Stomach (tissue), 4 donors: ENCODE results near the gene ADAM12.

Experiments used
- POLR2A ChIP-seq, 4 donors: fragments of 450-650 bp; IDR thresholded peaks; one replicate each; pipeline ENCODE4 v1.6.1; 2016; ENCODE audit warnings: antibody characterized with exemption in 4 of 4, control low read depth in 2 of 4, mild to moderate bottlenecking in 1 of 4, moderate library complexity in 1 of 4
- POLR2AphosphoS5 ChIP-seq, 3 donors: sonication (generic); formaldehyde crosslinking; IDR thresholded peaks; one replicate each; pipeline ENCODE4 v1.6.1; 2016; ENCODE audit warnings: antibody characterized with exemption in 3 of 3
- TF ChIP-seq, protein P1 (sequence below), 7 experiments: fragments of 450-650 bp in 4 of 7; fragments of 200-600 bp in 3 of 7; sonication (generic) in 3 of 7; IDR thresholded peaks; one replicate each; pipeline ENCODE4 v1.5.1; 2016 to 2019; ENCODE audit warnings: antibody characterized with exemption in 7 of 7, control low read depth in 2 of 7, mild to moderate bottlenecking in 1 of 7

DNA sequence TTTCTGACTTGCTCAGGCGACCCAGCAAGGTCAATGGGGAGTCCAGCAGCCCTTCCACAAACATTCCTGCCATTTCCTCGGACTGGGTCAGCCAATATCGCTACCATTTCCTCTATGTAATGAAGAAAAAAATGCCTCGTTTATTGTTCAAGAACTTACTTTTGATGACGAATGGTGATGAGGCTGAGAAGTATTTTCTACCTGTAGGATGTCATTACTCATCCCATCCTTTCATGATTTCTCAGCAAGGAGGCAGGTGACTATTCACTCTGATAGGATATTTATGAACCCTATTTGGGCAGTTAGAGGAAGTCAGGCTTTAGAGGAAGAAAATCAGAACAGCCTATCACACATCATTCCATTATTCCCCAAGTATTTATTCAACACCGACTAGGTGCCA, 313.3 kb downstream of the ADAM12 start:
- TF ChIP-seq, protein P1, sequence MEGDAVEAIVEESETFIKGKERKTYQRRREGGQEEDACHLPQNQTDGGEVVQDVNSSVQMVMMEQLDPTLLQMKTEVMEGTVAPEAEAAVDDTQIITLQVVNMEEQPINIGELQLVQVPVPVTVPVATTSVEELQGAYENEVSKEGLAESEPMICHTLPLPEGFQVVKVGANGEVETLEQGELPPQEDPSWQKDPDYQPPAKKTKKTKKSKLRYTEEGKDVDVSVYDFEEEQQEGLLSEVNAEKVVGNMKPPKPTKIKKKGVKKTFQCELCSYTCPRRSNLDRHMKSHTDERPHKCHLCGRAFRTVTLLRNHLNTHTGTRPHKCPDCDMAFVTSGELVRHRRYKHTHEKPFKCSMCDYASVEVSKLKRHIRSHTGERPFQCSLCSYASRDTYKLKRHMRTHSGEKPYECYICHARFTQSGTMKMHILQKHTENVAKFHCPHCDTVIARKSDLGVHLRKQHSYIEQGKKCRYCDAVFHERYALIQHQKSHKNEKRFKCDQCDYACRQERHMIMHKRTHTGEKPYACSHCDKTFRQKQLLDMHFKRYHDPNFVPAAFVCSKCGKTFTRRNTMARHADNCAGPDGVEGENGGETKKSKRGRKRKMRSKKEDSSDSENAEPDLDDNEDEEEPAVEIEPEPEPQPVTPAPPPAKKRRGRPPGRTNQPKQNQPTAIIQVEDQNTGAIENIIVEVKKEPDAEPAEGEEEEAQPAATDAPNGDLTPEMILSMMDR (IDR thresholded peaks at IDR 0.05) = no peak
- TF ChIP-seq POLR2A (IDR thresholded peaks at IDR 0.05) (no peak), POLR2AphosphoS5 (IDR thresholded peaks at IDR 0.05) (no peak)
